H1 (cell line): ENCODE results near the gene CPT2. TPM values are rescaled to one million over a fixed set of nuclear protein-coding genes. Genes with fewer than 3 reads are reported as not detected.

Experiments
- polyA plus RNA-seq, 7 experiments: library from polyadenylated mRNA; depleted of rRNA in 3 of 7; stranded (reverse) in 5 of 7; unstranded in 2 of 7; fragments of >200 nt in 5 of 7; fragments of 200-250 nt in 2 of 7; gene quantifications; 1 replicate in 5 of 7; 2 replicates in 1 of 7; 4 replicates in 1 of 7; pipeline versions ENCODE4 v1.2.1 to v1.2.3, GENCODE V29; 2011 to 2013; ENCODE audit warnings: missing spikeins in 2 of 7, mixed read lengths in 2 of 7
- total RNA-seq: library from RNA; stranded (reverse); fragmentation: NEBNext Ultra II Directional; extraction: Animal tissue kit (Norgen Biotek cat#: 25700); gene quantifications from 2 replicates; pipeline ENCODE4 v1.2.1, GENCODE V29; 2021

Gene CPT2
- total and polyA plus RNA-seq, 2 of the 8 experiments (the other 6 are each of a cell fraction or from before 2014, with no cell fraction given), result 23.9 to 25.5 TPM

Other genes with a start within 250 kb of the CPT2 start
- 0.11 and 0.17 TPM in 2 replicates for gene PODN, start 134.6 kb upstream of the CPT2 start, total RNA-seq
- 0.17 and 0.63 TPM in 2 replicates for gene PODN, start 134.6 kb upstream of the CPT2 start, polyA plus RNA-seq (2011; rRNA removed)
- gene SLC1A7, start 54.2 kb upstream of the CPT2 start, total RNA-seq, result not detected in 2 replicates
- gene SLC1A7, start 54.2 kb upstream of the CPT2 start, polyA plus RNA-seq (2011; rRNA removed), result 0.03 TPM in 1 of 2 replicates, not detected in the other
- gene CZIB, start 23.8 kb downstream of the CPT2 start, total RNA-seq, result 46.5 and 46.8 TPM in 2 replicates
- gene CZIB, start 23.8 kb downstream of the CPT2 start, polyA plus RNA-seq (2011; rRNA removed), result 36.1 and 48.0 TPM in 2 replicates
- 74.3 and 74.5 TPM in 2 replicates for gene MAGOH, start 41.7 kb downstream of the CPT2 start, total RNA-seq
- 18.5 and 46.9 TPM in 2 replicates for gene MAGOH, start 41.7 kb downstream of the CPT2 start, polyA plus RNA-seq (2011; rRNA removed)
- gene LRP8, start 131.2 kb downstream of the CPT2 start, total RNA-seq, result 66.4 and 68.1 TPM in 2 replicates
- 63.2 and 74.6 TPM in 2 replicates for gene LRP8, start 131.2 kb downstream of the CPT2 start, polyA plus RNA-seq (2011; rRNA removed)